GM23248 (cell line): ENCODE results near the gene PINK1. TPM values are rescaled to one million over a fixed set of nuclear protein-coding genes. Genes with fewer than 3 reads are reported as not detected.

Source experiments
- DNase-seq: peaks from one replicate; pipeline ENCODE4 v3.0.0-alpha.2; 2015
- H2AFZ ChIP-seq: fragments of 200-600 bp; sonication (generic); 2 replicates; pipeline ENCODE4 v1.6.1; 2016; ENCODE audit warnings: antibody characterized with exemption
- H3F3A ChIP-seq: fragments of 200-600 bp; sonication (generic); 2 replicates; pipeline ENCODE4 v1.6.1; 2016; ENCODE audit warnings: mild to moderate bottlenecking, antibody characterized with exemption, mixed run types; ENCODE audit not compliant: insufficient read depth
- H3K27ac ChIP-seq: fragments of 200-600 bp; sonication (generic); 2 replicates; pipeline ENCODE4 v1.5.1; 2016; ENCODE audit warnings: mild to moderate bottlenecking
- H3K27me3 ChIP-seq: fragments of 200-600 bp; sonication (generic); replicated peaks from 2 replicates; pipeline ENCODE4 v1.6.1; 2016; ENCODE audit warnings: mild to moderate bottlenecking; ENCODE audit not compliant: insufficient read depth
- H3K36me3 ChIP-seq: fragments of 200-600 bp; sonication (generic); 2 replicates; pipeline ENCODE4 v1.6.1; 2016; ENCODE audit warnings: low read depth, mild to moderate bottlenecking
- H3K4me1 ChIP-seq: fragments of 200-600 bp; sonication (generic); 2 replicates; pipeline ENCODE4 v1.6.1; 2016; ENCODE audit warnings: mild to moderate bottlenecking; ENCODE audit not compliant: insufficient read depth
- H3K4me2 ChIP-seq: fragments of 200-600 bp; sonication (generic); one replicate; pipeline ENCODE4 v1.6.1; 2016; ENCODE audit warnings: mild to moderate bottlenecking; ENCODE audit not compliant: unreplicated experiment
- H3K4me3 ChIP-seq: fragments of 200-600 bp; sonication (generic); 2 replicates; pipeline ENCODE4 v1.5.1; 2016; ENCODE audit warnings: mild to moderate bottlenecking
- H3K79me2 ChIP-seq: fragments of 200-600 bp; sonication (generic); 2 replicates; pipeline ENCODE4 v1.6.1; 2016; ENCODE audit warnings: mild to moderate bottlenecking; ENCODE audit not compliant: insufficient read depth
- H3K9ac ChIP-seq: fragments of 200-600 bp; sonication (generic); 2 replicates; pipeline ENCODE4 v1.6.1; 2016; ENCODE audit warnings: mild to moderate bottlenecking
- H3K9me2 ChIP-seq: fragments of 200-600 bp; sonication (generic); 2 replicates; pipeline ENCODE4 v1.6.1; 2016; ENCODE audit warnings: mixed run types, mild to moderate bottlenecking, moderate library complexity; ENCODE audit not compliant: insufficient read depth
- H3K9me3 ChIP-seq: fragments of 200-600 bp; sonication (generic); one replicate; pipeline ENCODE4 v1.6.1; 2017; ENCODE audit warnings: low read depth
- H4K20me1 ChIP-seq: fragments of 200-600 bp; sonication (generic); 2 replicates; pipeline ENCODE4 v1.6.0; 2016; ENCODE audit not compliant: insufficient read depth
- EZH2 ChIP-seq: fragments of 200-600 bp; sonication (generic); IDR thresholded peaks from 2 replicates; pipeline ENCODE4 v1.6.1; 2018; ENCODE audit warnings: antibody characterized with exemption, mild to moderate bottlenecking; ENCODE audit not compliant: insufficient read depth, poor library complexity, severe bottlenecking
- EZH2phosphoT487 ChIP-seq: fragments of 200-600 bp; sonication (generic); IDR thresholded peaks from 2 replicates; pipeline ENCODE4 v1.6.1; 2018; ENCODE audit warnings: antibody characterized with exemption, moderate library complexity, mild to moderate bottlenecking, low read depth; ENCODE audit not compliant: insufficient read depth
- WGBS, 2 experiments: methylation state at CpG; one replicate each; pipeline ENCODE4 v1.1.6; 2015 to 2017; ENCODE audit warnings: low lambda C conversion rate in 2 of 2, low coverage in 1 of 2; ENCODE audit errors: missing lambda C conversion rate in 2 of 2; 5-methylcytosine and 5-hydroxymethylcytosine counted together
- in situ Hi-C: fragments of 300-500 bp; cut with MboI; formaldehyde crosslinking; loops from 2 replicates; pipeline ENCODE4 v1.15.0; 2020
- polyA plus RNA-seq: library from polyadenylated mRNA; unstranded; fragments of >200 nt; fragmentation: Nextera tagmentation; extraction: Ambion mirVana; gene quantifications from 2 replicates; pipeline ENCODE4 v1.2.1, GENCODE V29; 2016
- total RNA-seq: library from RNA; depleted of rRNA; stranded (reverse); fragments of >200 nt; shearing (Covaris generic); gene quantifications from 2 replicates; pipeline ENCODE4 v1.2.3, GENCODE V29; 2014

Gene PINK1
- total and polyA plus RNA-seq, 2 experiments from 2014 or later = 102 to 151 TPM

DNA sequence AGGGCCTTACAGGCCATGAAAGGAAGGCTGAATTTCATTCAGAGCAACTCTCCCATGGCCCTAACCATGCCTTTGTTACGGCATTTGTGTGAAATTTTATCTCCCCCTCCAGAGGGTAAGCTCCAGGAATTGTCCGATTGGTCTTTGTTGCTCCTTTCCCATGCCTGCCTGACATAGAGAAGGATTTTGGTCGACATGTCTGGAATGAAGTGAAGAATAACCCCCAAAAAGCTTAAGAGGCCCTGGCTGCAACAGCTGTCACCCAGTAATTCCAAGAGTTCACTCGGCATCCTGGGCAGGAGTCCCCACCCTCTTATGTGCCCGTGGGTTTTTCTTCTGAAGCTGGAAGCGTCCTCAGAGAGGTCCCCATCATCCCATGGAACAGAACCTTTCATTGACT, 23.7 kb upstream of the PINK1 start:
- H3K36me3 ChIP-seq = no peaks in the 10 kb centered on the region
- H3K27ac ChIP-seq = no peak overlapping the region
- no peaks in the 10 kb centered on the region for H3K79me2 ChIP-seq
- H3K4me3 ChIP-seq = no peak overlapping the region
- no peak overlapping the region for H2AFZ ChIP-seq
- no peak overlapping the region for H3K9ac ChIP-seq
- no peaks in the 10 kb centered on the region for H3K27me3 ChIP-seq
- H3K4me1 ChIP-seq = peaks cover 28% of the 10 kb centered on the region
- WGBS, 2 experiments = 95 to 96% methylated on average over 6 of the region's 6 CpGs
- no peaks in the 10 kb centered on the region for H4K20me1 ChIP-seq
- no peak for DNase-seq
- no peaks in the 10 kb centered on the region for H3K9me3 ChIP-seq
- H3K4me2 ChIP-seq = no peak overlapping the region
- in situ Hi-C loops = no loop called here
- no peaks in the 10 kb centered on the region for H3K9me2 ChIP-seq
- TF ChIP-seq EZH2phosphoT487 (no peak), EZH2 (no peak)
- peaks cover 20% of the 10 kb centered on the region for H3F3A ChIP-seq

DNA sequence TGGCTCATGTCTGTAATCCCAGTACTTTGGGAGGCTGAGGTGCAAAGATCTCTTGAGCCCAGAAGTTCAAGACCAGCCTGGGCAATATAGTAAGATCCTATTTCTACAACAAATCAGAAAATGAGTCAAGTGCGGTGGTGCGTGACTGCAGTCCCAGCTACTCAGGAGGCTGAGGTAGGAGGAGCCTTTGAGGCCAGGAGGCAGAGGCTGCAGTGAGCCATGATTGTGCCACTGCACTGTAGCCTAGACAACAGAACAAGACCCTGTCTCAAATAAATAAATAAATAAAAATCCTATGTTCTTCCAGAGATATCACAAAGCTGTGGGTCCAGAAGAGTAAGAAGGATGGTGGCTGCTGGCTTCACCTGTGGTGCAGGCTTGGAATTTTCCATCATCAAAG, 22.3 kb upstream of the PINK1 start:
- H3K27ac ChIP-seq = no peak overlapping the region
- H4K20me1 ChIP-seq = no peaks in the 10 kb centered on the region
- no peak overlapping the region for H2AFZ ChIP-seq
- H3K36me3 ChIP-seq = no peaks in the 10 kb centered on the region
- no peak for TF ChIP-seq EZH2phosphoT487
- TF ChIP-seq EZH2 = no peak
- H3K27me3 ChIP-seq = no peaks in the 10 kb centered on the region
- no peaks in the 10 kb centered on the region for H3K9me3 ChIP-seq
- no peak overlapping the region for H3K9ac ChIP-seq
- DNase-seq = no peak
- H3K79me2 ChIP-seq = no peaks in the 10 kb centered on the region
- peaks cover 20% of the 10 kb centered on the region for H3F3A ChIP-seq
- H3K4me2 ChIP-seq = no peak overlapping the region
- H3K9me2 ChIP-seq = no peaks in the 10 kb centered on the region
- 98 to 100% methylated on average over 2 of the region's 2 CpGs for WGBS, 2 experiments
- H3K4me3 ChIP-seq = no peak overlapping the region
- peaks cover 23% of the 10 kb centered on the region for H3K4me1 ChIP-seq
- in situ Hi-C loops = no loop called here

DNA sequence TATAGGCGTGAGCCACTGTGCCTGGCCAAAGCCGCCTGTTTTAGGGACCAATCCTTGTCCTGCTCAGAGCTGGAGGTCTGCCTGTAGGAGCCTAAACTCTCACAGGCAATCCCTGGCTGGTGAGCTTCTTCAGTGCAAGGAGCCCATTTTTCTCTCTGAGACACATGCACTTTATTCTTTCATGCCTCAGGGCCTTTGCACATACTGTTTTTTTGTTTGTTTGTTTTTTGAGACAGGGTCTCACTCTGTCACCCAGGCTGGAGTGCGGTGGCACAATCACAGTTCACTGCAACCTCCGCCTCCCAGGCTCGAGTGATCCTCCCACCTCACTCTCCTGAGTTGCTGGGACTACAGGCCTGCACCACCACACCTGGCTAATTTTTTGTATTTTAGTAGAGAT, 21.6 kb upstream of the PINK1 start:
- no peaks in the 10 kb centered on the region for H3K79me2 ChIP-seq
- no peaks in the 10 kb centered on the region for H3K9me2 ChIP-seq
- H4K20me1 ChIP-seq = no peaks in the 10 kb centered on the region
- in situ Hi-C loops = no loop called here
- H3F3A ChIP-seq = peaks cover 26% of the 10 kb centered on the region
- H3K27me3 ChIP-seq = no peaks in the 10 kb centered on the region
- H2AFZ ChIP-seq = no peak overlapping the region
- WGBS, 2 experiments = 90 to 92% methylated on average over 5 of the region's 5 CpGs
- TF ChIP-seq EZH2phosphoT487 = no peak
- TF ChIP-seq EZH2 = no peak
- DNase-seq = no peak
- peaks cover 26% of the 10 kb centered on the region for H3K4me1 ChIP-seq
- H3K9me3 ChIP-seq = no peaks in the 10 kb centered on the region
- no peaks in the 10 kb centered on the region for H3K36me3 ChIP-seq
- no peak overlapping the region for H3K4me3 ChIP-seq
- no peak overlapping the region for H3K27ac ChIP-seq
- H3K9ac ChIP-seq = no peak overlapping the region
- no peak overlapping the region for H3K4me2 ChIP-seq

DNA sequence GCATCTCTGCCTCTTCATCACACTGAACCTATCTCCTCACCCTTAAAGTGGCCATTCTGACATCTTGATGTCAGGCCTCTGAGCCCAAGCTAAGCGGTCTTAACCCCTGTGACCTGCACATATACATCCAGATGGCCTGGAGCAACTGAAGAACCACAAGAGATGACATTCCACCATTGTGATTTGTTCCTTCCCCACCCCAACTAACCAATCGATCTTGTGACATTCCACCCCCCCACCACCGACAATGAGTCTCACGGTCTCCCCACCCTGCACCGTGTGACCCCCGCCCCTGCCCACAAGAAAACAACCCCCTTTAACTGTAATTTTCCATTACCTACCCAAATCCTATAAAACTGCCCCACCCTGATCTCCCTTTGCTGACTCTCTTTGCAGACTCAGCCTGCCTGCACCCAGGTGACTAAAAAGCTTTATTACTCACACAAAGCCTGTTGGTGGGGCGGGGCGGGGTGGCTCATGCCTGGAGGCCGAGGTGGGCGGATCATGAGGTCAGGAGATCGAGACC, 21.0 kb upstream of the PINK1 start:
- TF ChIP-seq EZH2 (no peak), EZH2phosphoT487 (no peak)
- Histone ChIP-seq H3K79me2 (no peaks in the 10 kb centered on the region), H2AFZ (peak overlapping the region; percentile 67; the same call in 1 of the 2 replicates), H4K20me1 (no peaks in the 10 kb centered on the region), H3K36me3 (no peaks in the 10 kb centered on the region), H3F3A (peaks cover 27% of the 10 kb centered on the region), H3K27ac (peak overlapping the region; percentile 95), H3K9ac (no peak overlapping the region), H3K9me3 (no peaks in the 10 kb centered on the region), H3K27me3 (no peaks in the 10 kb centered on the region), H3K4me3 (no peak overlapping the region), H3K4me2 (no peak overlapping the region), H3K9me2 (no peaks in the 10 kb centered on the region), H3K4me1 (peaks cover 26% of the 10 kb centered on the region)
- in situ Hi-C loops = no loop called here
- 52 to 54% methylated on average over 11 of the region's 11 CpGs for WGBS, 2 experiments
- peak; percentile 67 for DNase-seq
